Hematopoietic multipotent progenitor cell treated with erythropoietin and hydrocortisone succinate and interleukin-3 and kit ligand, for 6 days (in vitro differentiated cells): Measurements from ENCODE around the gene CCDC57.

ENCODE experiments used
- DNase-seq: peaks from one replicate; pipeline ENCODE4 v3.0.0-alpha.2; 2015

CCDC57 gene

GRCh38 chr17:82246365-82247181, 33.9 kb upstream of the CCDC57 start:
- DNase-seq = no peak

- DNase-seq = no peak
Measured at GRCh38 chr17:82246040-82246364, 33.4 kb upstream of the CCDC57 start.

GRCh38 chr17:82245134-82246039, 32.7 kb upstream of the CCDC57 start:
- DNase-seq = no peak

- peak; percentile 63 for DNase-seq
Measured at GRCh38 chr17:82244413-82245133, 31.9 kb upstream of the CCDC57 start.

GRCh38 chr17:82243648-82244412, 31.2 kb upstream of the CCDC57 start:
- DNase-seq = no peak

GRCh38 chr17:82242977-82243647, 30.5 kb upstream of the CCDC57 start:
- DNase-seq = no peak

- no peak for DNase-seq
Measured at GRCh38 chr17:82242698-82242976, 30.0 kb upstream of the CCDC57 start.

- DNase-seq = peak; percentile 81
Measured at GRCh38 chr17:82241926-82242697, 29.5 kb upstream of the CCDC57 start.

GRCh38 chr17:82241183-82241925, 28.7 kb upstream of the CCDC57 start:
- DNase-seq = peak; percentile 88

- no peak for DNase-seq
Measured at GRCh38 chr17:82240506-82241182, 28.0 kb upstream of the CCDC57 start.

GRCh38 chr17:82239926-82240505, 27.4 kb upstream of the CCDC57 start:
- DNase-seq = no peak

GRCh38 chr17:82239401-82239925, 26.8 kb upstream of the CCDC57 start:
- no peak for DNase-seq

- DNase-seq = peak; percentile 91
Measured at GRCh38 chr17:82238472-82239201, 26.0 kb upstream of the CCDC57 start.

GRCh38 chr17:82237746-82238471, 25.3 kb upstream of the CCDC57 start:
- DNase-seq = no peak

- DNase-seq = no peak
Measured at GRCh38 chr17:82237083-82237745, 24.6 kb upstream of the CCDC57 start.

GRCh38 chr17:82236142-82236971, 23.7 kb upstream of the CCDC57 start:
- DNase-seq = peak; percentile 81

GRCh38 chr17:82235775-82236141, 23.1 kb upstream of the CCDC57 start:
- DNase-seq = no peak
